ENCODE data around the gene CAMTA1. TPM values are rescaled to one million over a fixed set of nuclear protein-coding genes. Genes with fewer than 3 reads are reported as not detected.

CAMTA1 gene
- total and polyA plus RNA-seq, 12 donors: 123 to 265 (median 142) TPM

GRCh38 chr1:7223334-7224080 is 438.3 kb downstream of the CAMTA1 start:
- Histone ChIP-seq H3K27ac (no peak overlapping the region), H3K4me1 (no peaks in the 10 kb centered on the region), H3K27me3 (peaks cover 0 to 10% (median 0%) of the 10 kb centered on the region in 7 donors), H3K36me3 (no peaks in the 10 kb centered on the region), H3K4me3 (no peak overlapping the region), H3K9me3 (peaks cover 0 to 6% (median 0%) of the 10 kb centered on the region in 11 donors)
- DNase-seq (no peak), ATAC-seq (no peak)
- TF ChIP-seq CTCF (IDR thresholded peaks at IDR 0.05): no peak
- 90 to 94% methylated on average over 9 of the region's 9 CpGs for WGBS, 2 donors
- intact Hi-C loops (cut with DNase I): loop anchor here in 5 of 10 donors (5.0 to 10.0 kb wide), 2 partner anchors 421 to 424 kb away; no protein-coding TSS in a partner anchor

- no peak for DNase-seq
- Histone ChIP-seq H3K36me3 (no peaks in the 10 kb centered on the region), H3K9me3 (peaks cover 0 to 6% (median 0%) of the 10 kb centered on the region in 11 donors), H3K27me3 (peaks cover 0 to 10% (median 0%) of the 10 kb centered on the region in 7 donors), H3K4me1 (no peaks in the 10 kb centered on the region), H3K27ac (no peak overlapping the region), H3K4me3 (no peak overlapping the region)
- WGBS, 2 donors: 75 to 80% methylated on average over 10 of the region's 10 CpGs
- ATAC-seq: no peak
- no peak for TF ChIP-seq CTCF (IDR thresholded peaks at IDR 0.05)
- intact Hi-C loops (cut with DNase I): loop anchor here in 5 of 10 donors (5.0 to 10.0 kb wide), 2 partner anchors 421 to 423 kb away; no protein-coding TSS in a partner anchor
These were observed 438.9 kb downstream of the CAMTA1 start for GRCh38 chr1:7224081-7224534.

- peak in 4 of 9 donors; percentile 6 to 41 (median 30) for TF ChIP-seq CTCF (IDR thresholded peaks at IDR 0.05)
- Histone ChIP-seq H3K27me3 (peaks cover 0 to 10% (median 0%) of the 10 kb centered on the region in 7 donors), H3K4me1 (no peaks in the 10 kb centered on the region), H3K9me3 (peaks cover 0 to 3% (median 0%) of the 10 kb centered on the region in 11 donors), H3K36me3 (no peaks in the 10 kb centered on the region), H3K27ac (no peak overlapping the region), H3K4me3 (no peak overlapping the region)
- intact Hi-C loops (cut with DNase I): loop anchor here in 6 of 10 donors (5.0 to 10.0 kb wide), 2 partner anchors 420 to 423 kb away; no protein-coding TSS in a partner anchor
- ATAC-seq: peak in 4 of 8 donors; percentile 21 to 51 (median 38)
- 73 to 77% methylated on average over 13 of the region's 13 CpGs for WGBS, 2 donors
- DNase-seq: peak; percentile 15 to 26
These were observed 439.4 kb downstream of the CAMTA1 start for GRCh38 chr1:7224644-7225043.

GRCh38 chr1:7225711-7226505 is 440.7 kb downstream of the CAMTA1 start:
- Histone ChIP-seq H3K9me3 (no peaks in the 10 kb centered on the region), H3K4me1 (no peaks in the 10 kb centered on the region), H3K27me3 (peaks cover 0 to 10% (median 0%) of the 10 kb centered on the region in 7 donors), H3K4me3 (no peak overlapping the region), H3K36me3 (no peaks in the 10 kb centered on the region), H3K27ac (no peak overlapping the region)
- WGBS, 2 donors: 82 to 86% methylated on average over 11 of the region's 11 CpGs
- intact Hi-C loops (cut with DNase I): loop anchor here in 5 of 10 donors (5.0 to 10.0 kb wide), 2 partner anchors 419 to 421 kb away; no protein-coding TSS in a partner anchor
- ATAC-seq: no peak
- no peak for TF ChIP-seq CTCF (IDR thresholded peaks at IDR 0.05)
- DNase-seq: no peak
